Cardiac fibroblast (primary cell): ENCODE results near the gene ESYT3.
"Not testable (repeated sequence)": the region's sequence is repeated elsewhere in the genome, so short reads cannot be mapped to it uniquely, and the experiment has no call there.

Source experiments
- DNase-seq, 2 donors: peaks; one replicate each; pipeline versions ENCODE4 v3.0.0 to v3.0.0-alpha.2; 2010; ENCODE audit warnings: low read depth in 2 of 2
- H3K4me3 ChIP-seq, 2 donors: replicated peaks in 1 of 2; 1 replicate in 1 of 2; 2 replicates in 1 of 2; pipeline ENCODE4 v1.5.1; 2011; ENCODE audit warnings: low read depth in 2 of 2, low read length in 2 of 2, mild to moderate bottlenecking in 2 of 2, moderate library complexity in 1 of 2
- CTCF ChIP-seq: IDR thresholded peaks from one replicate; pipeline ENCODE4 v1.5.1; 2011; ENCODE audit warnings: low read depth, mild to moderate bottlenecking, low read length, inconsistent platforms

The ESYT3 gene

GRCh38 chr3:138474163-138474562, 39.7 kb downstream of the ESYT3 start:
- no peak for TF ChIP-seq CTCF

GRCh38 chr3:138476526-138476925, 42.1 kb downstream of the ESYT3 start:
- TF ChIP-seq CTCF: no peak

More at GRCh38 chr3:138474163-138474562, 39.7 kb downstream of the ESYT3 start:
- peak in 1 of 2 donors; percentile 25 for DNase-seq
- no peak overlapping the region for H3K4me3 ChIP-seq

GRCh38 chr3:138477120-138477519, 42.7 kb downstream of the ESYT3 start:
- no peak for TF ChIP-seq CTCF
- no peak for DNase-seq
- H3K4me3 ChIP-seq: no peak overlapping the region

More at GRCh38 chr3:138476526-138476925, 42.1 kb downstream of the ESYT3 start:
- H3K4me3 ChIP-seq: no peak overlapping the region
- no peak for DNase-seq

GRCh38 chr3:138477801-138478200, 43.4 kb downstream of the ESYT3 start:
- H3K4me3 ChIP-seq: no peak overlapping the region
- DNase-seq: peak in 1 of 2 donors; percentile 46
- TF ChIP-seq CTCF: no peak

- peak; percentile 58 to 64 for DNase-seq
- peak; percentile 89 for TF ChIP-seq CTCF
Observed at GRCh38 chr3:138479438-138479863, 45.0 kb downstream of the ESYT3 start.

GRCh38 chr3:138484672-138485071, 50.3 kb downstream of the ESYT3 start:
- H3K4me3 ChIP-seq, DNase-seq: not testable (repeated sequence)

More at GRCh38 chr3:138479438-138479863, 45.0 kb downstream of the ESYT3 start:
- H3K4me3 ChIP-seq: no peak overlapping the region

- not testable (repeated sequence) for DNase-seq, H3K4me3 ChIP-seq
Observed at GRCh38 chr3:138486580-138486979, 52.2 kb downstream of the ESYT3 start.

- TF ChIP-seq CTCF: no peak
- H3K4me3 ChIP-seq: no peak overlapping the region
Observed at GRCh38 chr3:138491971-138492370, 57.6 kb downstream of the ESYT3 start.

More at GRCh38 chr3:138491971-138492370, 57.6 kb downstream of the ESYT3 start:
- DNase-seq: no peak
